ENCODE measurements around the gene SLC38A9. TPM values are rescaled to one million over a fixed set of nuclear protein-coding genes. Genes with fewer than 3 reads are reported as not detected.

The SLC38A9 gene
- polyA plus RNA-seq, 1 of the 3 experiments (the other 2 are of a cell fraction), result 6.9 TPM

DNA sequence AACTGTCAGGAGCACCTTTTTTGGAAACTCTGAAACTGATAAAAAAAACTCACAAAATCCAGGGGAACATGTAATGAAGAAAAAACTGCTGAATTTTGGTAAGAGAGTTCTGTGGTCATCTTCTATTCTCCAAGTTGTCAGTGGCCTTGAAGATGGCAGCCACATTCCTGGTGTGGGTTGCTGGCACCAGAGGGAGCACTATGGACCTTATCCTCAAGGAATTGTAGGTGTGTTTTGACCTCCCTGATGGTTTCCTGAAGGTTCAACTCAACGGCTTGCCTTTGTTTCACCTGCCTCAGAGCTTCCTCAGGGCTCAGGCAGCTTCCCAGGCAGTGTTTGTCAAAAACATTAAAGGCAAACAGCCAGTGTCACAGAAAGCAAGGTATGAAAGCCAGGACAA lies 2.2 kb upstream of the SLC38A9 start:
- TF ChIP-seq, protein P1, sequence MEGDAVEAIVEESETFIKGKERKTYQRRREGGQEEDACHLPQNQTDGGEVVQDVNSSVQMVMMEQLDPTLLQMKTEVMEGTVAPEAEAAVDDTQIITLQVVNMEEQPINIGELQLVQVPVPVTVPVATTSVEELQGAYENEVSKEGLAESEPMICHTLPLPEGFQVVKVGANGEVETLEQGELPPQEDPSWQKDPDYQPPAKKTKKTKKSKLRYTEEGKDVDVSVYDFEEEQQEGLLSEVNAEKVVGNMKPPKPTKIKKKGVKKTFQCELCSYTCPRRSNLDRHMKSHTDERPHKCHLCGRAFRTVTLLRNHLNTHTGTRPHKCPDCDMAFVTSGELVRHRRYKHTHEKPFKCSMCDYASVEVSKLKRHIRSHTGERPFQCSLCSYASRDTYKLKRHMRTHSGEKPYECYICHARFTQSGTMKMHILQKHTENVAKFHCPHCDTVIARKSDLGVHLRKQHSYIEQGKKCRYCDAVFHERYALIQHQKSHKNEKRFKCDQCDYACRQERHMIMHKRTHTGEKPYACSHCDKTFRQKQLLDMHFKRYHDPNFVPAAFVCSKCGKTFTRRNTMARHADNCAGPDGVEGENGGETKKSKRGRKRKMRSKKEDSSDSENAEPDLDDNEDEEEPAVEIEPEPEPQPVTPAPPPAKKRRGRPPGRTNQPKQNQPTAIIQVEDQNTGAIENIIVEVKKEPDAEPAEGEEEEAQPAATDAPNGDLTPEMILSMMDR (IDR thresholded peaks at IDR 0.05), result peak; percentile 13; the same call in 1 of the 2 replicates
- TF ChIP-seq NFIC (IDR thresholded peaks at IDR 0.05; ENCODE audit: borderline replicate concordance), result no peak
- Histone ChIP-seq H3K9me3 (no peaks in the 10 kb centered on the region), H2AFZ (ENCODE audit: low read depth) (no peak overlapping the region), H4K20me1 (ENCODE audit: insufficient read depth) (no peaks in the 10 kb centered on the region), H3K4me3 (ENCODE audit: low read depth in 2 of 2, low read length in 1 of 2) (no peak overlapping the region), H3K4me2 (no peak overlapping the region), H3K9me2 (no peaks in the 10 kb centered on the region), H3K9ac (no peak overlapping the region), H3K4me1 (ENCODE audit: control insufficient read depth in 1 of 2, insufficient read depth in 2 of 2, low read depth in 1 of 2, low read length in 1 of 2) (peaks cover 6 to 7% of the 10 kb centered on the region in 2 experiments; a peak in 2 of 4 replicates), H3F3A (replicated peaks; ENCODE audit: insufficient read depth) (no peaks in the 10 kb centered on the region), H3K27me3 (ENCODE audit: insufficient read depth) (no peaks in the 10 kb centered on the region), H3K36me3 (replicated peaks in 1 of 2; ENCODE audit: control insufficient read depth in 1 of 2, insufficient read depth in 2 of 2, low read length in 1 of 2) (no peaks in the 10 kb centered on the region), H3K27ac (ENCODE audit: low read depth in 2 of 2, low read length in 1 of 2) (no peak overlapping the region), H3K79me2 (ENCODE audit: insufficient read depth) (peaks cover 8% of the 10 kb centered on the region)
- CTCF ChIA-PET, result no interaction called here
- POLR2A ChIA-PET, result no interaction called here
- DNase-seq, result no peak
- WGBS (ENCODE audit: low lambda C conversion rate), result 100% methylated on average over 1 of the region's 1 CpG

DNA sequence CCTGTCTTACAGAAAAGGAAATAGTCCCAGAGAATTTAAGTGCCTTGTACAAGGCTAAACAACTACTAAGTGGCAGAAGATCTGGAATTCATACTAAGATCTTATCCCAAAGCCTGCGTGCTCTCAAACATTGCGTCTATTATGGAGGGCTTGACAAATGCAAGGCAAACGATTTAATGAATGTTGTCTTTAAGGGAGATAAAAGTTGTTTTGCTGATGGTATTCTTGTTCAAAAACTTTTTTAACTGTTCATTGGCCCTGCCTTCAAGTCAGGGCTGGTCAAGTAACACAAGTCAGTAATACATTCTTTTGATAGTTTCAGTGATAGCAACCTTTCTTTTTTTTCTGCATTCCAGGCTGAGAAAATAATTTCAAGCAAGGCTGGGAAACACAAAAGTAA lies 1.7 kb upstream of the SLC38A9 start:
- no peak overlapping the region for H3K4me3 ChIP-seq (ENCODE audit: low read depth in 2 of 2, low read length in 1 of 2)
- no peak for TF ChIP-seq NRF1 (IDR thresholded peaks at IDR 0.05; ENCODE audit: low read depth, low read length)
- TF ChIP-seq, protein P1 (IDR thresholded peaks at IDR 0.05), result no peak
- TF ChIP-seq NFIC (IDR thresholded peaks at IDR 0.05; ENCODE audit: borderline replicate concordance), result no peak
- TF ChIP-seq, protein P2, sequence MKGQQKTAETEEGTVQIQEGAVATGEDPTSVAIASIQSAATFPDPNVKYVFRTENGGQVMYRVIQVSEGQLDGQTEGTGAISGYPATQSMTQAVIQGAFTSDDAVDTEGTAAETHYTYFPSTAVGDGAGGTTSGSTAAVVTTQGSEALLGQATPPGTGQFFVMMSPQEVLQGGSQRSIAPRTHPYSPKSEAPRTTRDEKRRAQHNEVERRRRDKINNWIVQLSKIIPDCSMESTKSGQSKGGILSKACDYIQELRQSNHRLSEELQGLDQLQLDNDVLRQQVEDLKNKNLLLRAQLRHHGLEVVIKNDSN (IDR thresholded peaks at IDR 0.05; ENCODE audit: borderline replicate concordance, low read depth), result no peak
- TF ChIP-seq SIN3A (IDR thresholded peaks at IDR 0.05; ENCODE audit: borderline replicate concordance, low read depth, low read length), result no peak
- TF ChIP-seq, protein P3, sequence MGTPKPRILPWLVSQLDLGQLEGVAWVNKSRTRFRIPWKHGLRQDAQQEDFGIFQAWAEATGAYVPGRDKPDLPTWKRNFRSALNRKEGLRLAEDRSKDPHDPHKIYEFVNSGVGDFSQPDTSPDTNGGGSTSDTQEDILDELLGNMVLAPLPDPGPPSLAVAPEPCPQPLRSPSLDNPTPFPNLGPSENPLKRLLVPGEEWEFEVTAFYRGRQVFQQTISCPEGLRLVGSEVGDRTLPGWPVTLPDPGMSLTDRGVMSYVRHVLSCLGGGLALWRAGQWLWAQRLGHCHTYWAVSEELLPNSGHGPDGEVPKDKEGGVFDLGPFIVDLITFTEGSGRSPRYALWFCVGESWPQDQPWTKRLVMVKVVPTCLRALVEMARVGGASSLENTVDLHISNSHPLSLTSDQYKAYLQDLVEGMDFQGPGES (IDR thresholded peaks at IDR 0.05; ENCODE audit: low read depth, low read length), result no peak
- TF ChIP-seq, protein P4, sequence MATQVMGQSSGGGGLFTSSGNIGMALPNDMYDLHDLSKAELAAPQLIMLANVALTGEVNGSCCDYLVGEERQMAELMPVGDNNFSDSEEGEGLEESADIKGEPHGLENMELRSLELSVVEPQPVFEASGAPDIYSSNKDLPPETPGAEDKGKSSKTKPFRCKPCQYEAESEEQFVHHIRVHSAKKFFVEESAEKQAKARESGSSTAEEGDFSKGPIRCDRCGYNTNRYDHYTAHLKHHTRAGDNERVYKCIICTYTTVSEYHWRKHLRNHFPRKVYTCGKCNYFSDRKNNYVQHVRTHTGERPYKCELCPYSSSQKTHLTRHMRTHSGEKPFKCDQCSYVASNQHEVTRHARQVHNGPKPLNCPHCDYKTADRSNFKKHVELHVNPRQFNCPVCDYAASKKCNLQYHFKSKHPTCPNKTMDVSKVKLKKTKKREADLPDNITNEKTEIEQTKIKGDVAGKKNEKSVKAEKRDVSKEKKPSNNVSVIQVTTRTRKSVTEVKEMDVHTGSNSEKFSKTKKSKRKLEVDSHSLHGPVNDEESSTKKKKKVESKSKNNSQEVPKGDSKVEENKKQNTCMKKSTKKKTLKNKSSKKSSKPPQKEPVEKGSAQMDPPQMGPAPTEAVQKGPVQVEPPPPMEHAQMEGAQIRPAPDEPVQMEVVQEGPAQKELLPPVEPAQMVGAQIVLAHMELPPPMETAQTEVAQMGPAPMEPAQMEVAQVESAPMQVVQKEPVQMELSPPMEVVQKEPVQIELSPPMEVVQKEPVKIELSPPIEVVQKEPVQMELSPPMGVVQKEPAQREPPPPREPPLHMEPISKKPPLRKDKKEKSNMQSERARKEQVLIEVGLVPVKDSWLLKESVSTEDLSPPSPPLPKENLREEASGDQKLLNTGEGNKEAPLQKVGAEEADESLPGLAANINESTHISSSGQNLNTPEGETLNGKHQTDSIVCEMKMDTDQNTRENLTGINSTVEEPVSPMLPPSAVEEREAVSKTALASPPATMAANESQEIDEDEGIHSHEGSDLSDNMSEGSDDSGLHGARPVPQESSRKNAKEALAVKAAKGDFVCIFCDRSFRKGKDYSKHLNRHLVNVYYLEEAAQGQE (IDR thresholded peaks at IDR 0.05; ENCODE audit: low read depth, low read length), result no peak
- no peak for TF ChIP-seq MEF2A (IDR thresholded peaks at IDR 0.05; ENCODE audit: borderline replicate concordance, low read depth)
- H3F3A ChIP-seq (replicated peaks; ENCODE audit: insufficient read depth), result no peaks in the 10 kb centered on the region
- WGBS (ENCODE audit: low lambda C conversion rate), result 86% methylated on average over 3 of the region's 3 CpGs
- peaks cover 8% of the 10 kb centered on the region for H3K79me2 ChIP-seq (ENCODE audit: insufficient read depth)
- no peak overlapping the region for H3K9ac ChIP-seq
- CTCF ChIA-PET, result no interaction called here
- H3K36me3 ChIP-seq (replicated peaks in 1 of 2; ENCODE audit: control insufficient read depth in 1 of 2, insufficient read depth in 2 of 2, low read length in 1 of 2), result peaks cover 0 to 2% of the 10 kb centered on the region in 2 experiments
- H3K9me3 ChIP-seq, result no peaks in the 10 kb centered on the region
- H3K4me1 ChIP-seq (ENCODE audit: control insufficient read depth in 1 of 2, insufficient read depth in 2 of 2, low read depth in 1 of 2, low read length in 1 of 2), result peaks cover 6 to 12% of the 10 kb centered on the region in 2 experiments; a peak in 2 of 4 replicates
- POLR2A ChIA-PET, result interaction anchor here (1.1 kb wide), 1 partner anchor 406 kb away, joined by 5 read pairs; the partner anchor contains the start of genes DHX29 and MTREX
- H3K27me3 ChIP-seq (ENCODE audit: insufficient read depth), result no peaks in the 10 kb centered on the region
- no peaks in the 10 kb centered on the region for H3K9me2 ChIP-seq
- H2AFZ ChIP-seq (ENCODE audit: low read depth), result no peak overlapping the region
- no peak for DNase-seq
- no peak overlapping the region for H3K27ac ChIP-seq (ENCODE audit: low read depth in 2 of 2, low read length in 1 of 2)
- no peak overlapping the region for H3K4me2 ChIP-seq
- no peaks in the 10 kb centered on the region for H4K20me1 ChIP-seq (ENCODE audit: insufficient read depth)
